Loucy (cell line): ENCODE data around the gene SNRNP40.

ENCODE experiments used
- H2AFZ ChIP-seq: fragments of 200-600 bp; sonication (generic); 2 replicates; pipeline ENCODE4 v1.6.0; 2016; ENCODE audit warnings: antibody characterized with exemption, mild to moderate bottlenecking, low read length, moderate library complexity
- H3F3A ChIP-seq: fragments of 200-600 bp; 2 replicates; pipeline ENCODE4 v1.6.0; 2016; ENCODE audit warnings: antibody characterized with exemption, low read depth, mild to moderate bottlenecking
- H3K27me3 ChIP-seq: fragments of 200-600 bp; sonication (generic); 2 replicates; pipeline ENCODE4 v1.6.1; 2014; ENCODE audit warnings: low read length, mild to moderate bottlenecking; ENCODE audit not compliant: insufficient read depth, poor library complexity, severe bottlenecking
- H3K36me3 ChIP-seq: fragments of 200-600 bp; sonication (generic); 2 replicates; pipeline ENCODE4 v1.6.1; 2016; ENCODE audit warnings: low read length; ENCODE audit not compliant: insufficient read depth
- H3K4me1 ChIP-seq: fragments of 200-600 bp; sonication (generic); 2 replicates; pipeline ENCODE4 v1.5.1; 2014; ENCODE audit warnings: low read length, mild to moderate bottlenecking; ENCODE audit not compliant: insufficient read depth, poor library complexity, severe bottlenecking
- H3K4me2 ChIP-seq: fragments of 200-600 bp; sonication (generic); 2 replicates; pipeline ENCODE4 v1.6.0; 2014; ENCODE audit warnings: antibody characterized with exemption, low read length, low read depth, mild to moderate bottlenecking; ENCODE audit not compliant: poor library complexity, severe bottlenecking
- H3K4me3 ChIP-seq: fragments of 200-600 bp; sonication (generic); 2 replicates; pipeline ENCODE4 v1.5.1; 2014; ENCODE audit warnings: low read length, mild to moderate bottlenecking, mixed read lengths; ENCODE audit not compliant: poor library complexity, severe bottlenecking
- H3K79me2 ChIP-seq: fragments of 200-600 bp; sonication (generic); 2 replicates; pipeline ENCODE4 v1.6.1; 2014; ENCODE audit warnings: low read length; ENCODE audit not compliant: insufficient read depth
- H3K9ac ChIP-seq: fragments of 200-600 bp; sonication (generic); 2 replicates; pipeline ENCODE4 v1.6.0; 2014; ENCODE audit warnings: mild to moderate bottlenecking, low read depth, low read length, moderate library complexity; ENCODE audit not compliant: poor library complexity, severe bottlenecking
- H3K9me2 ChIP-seq: fragments of 200-600 bp; sonication (generic); replicated peaks from 2 replicates; pipeline ENCODE4 v1.6.1; 2016; ENCODE audit warnings: low read depth, low read length, mixed read lengths
- H3K9me3 ChIP-seq: fragments of 200-600 bp; sonication (generic); 2 replicates; pipeline ENCODE4 v1.6.1; 2014; ENCODE audit warnings: mild to moderate bottlenecking, antibody characterized with exemption, low read length, low read depth; ENCODE audit not compliant: insufficient read depth
- H4K20me1 ChIP-seq: fragments of 200-600 bp; sonication (generic); 2 replicates; pipeline ENCODE4 v1.6.0; 2014; ENCODE audit warnings: antibody characterized with exemption, low read length, mild to moderate bottlenecking; ENCODE audit not compliant: insufficient read depth, poor library complexity, severe bottlenecking
- EZH2phosphoT487 ChIP-seq: fragments of 200-600 bp; IDR thresholded peaks from 2 replicates; pipeline ENCODE4 v1.6.1; 2018; ENCODE audit warnings: antibody characterized with exemption, mild to moderate bottlenecking, moderate library complexity, borderline replicate concordance
- TF ChIP-seq, protein P1 (sequence below): fragments of 200-600 bp; sonication (generic); conservative IDR thresholded peaks from 2 replicates; pipeline ENCODE4 v1.5.1; 2014; ENCODE audit warnings: mild to moderate bottlenecking, antibody characterized with exemption, low read length

Gene SNRNP40

DNA sequence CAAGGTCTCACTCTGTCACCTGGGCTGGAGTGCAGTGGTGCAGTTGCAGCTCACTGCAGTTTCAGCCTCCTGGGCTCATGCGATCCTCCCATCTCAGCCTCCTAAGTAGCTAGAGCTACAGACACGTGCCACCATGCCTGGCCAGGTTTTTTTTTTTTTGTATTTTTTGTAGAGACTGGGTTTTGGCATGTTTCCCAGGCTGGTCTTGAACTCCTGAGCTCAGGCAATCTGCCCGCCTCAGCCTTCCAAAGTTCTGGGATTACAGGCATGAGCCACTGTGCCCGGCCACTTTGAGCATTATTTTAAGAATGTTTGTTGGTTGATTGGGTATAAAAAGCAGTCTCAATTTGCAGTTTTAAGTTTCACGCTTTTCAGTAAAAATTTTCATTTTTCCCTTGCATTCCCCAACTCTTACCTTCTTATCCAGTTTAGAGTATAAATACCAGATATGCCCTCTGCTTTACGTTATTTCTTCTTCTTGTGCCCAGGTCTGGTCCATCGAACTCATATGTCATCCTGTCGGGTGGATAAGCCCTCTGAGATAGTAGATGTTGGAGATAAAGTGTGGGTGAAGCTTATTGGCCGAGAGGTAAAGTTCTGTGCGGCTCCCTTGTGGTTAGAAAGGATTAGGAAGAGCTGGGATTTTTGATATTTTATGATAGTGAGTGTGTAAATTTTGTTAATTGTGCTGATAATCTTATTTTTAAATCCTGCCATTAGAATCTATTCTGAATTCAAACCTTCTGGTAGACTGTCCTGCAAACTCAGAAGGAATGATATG is 40.3 kb upstream of the SNRNP40 start:
- H2AFZ ChIP-seq, result no peak overlapping the region
- H3K79me2 ChIP-seq, result no peaks in the 10 kb centered on the region
- no peaks in the 10 kb centered on the region for H3K4me1 ChIP-seq
- H4K20me1 ChIP-seq, result no peaks in the 10 kb centered on the region
- no peak overlapping the region for H3K9ac ChIP-seq
- no peak overlapping the region for H3K4me2 ChIP-seq
- TF ChIP-seq, protein P1, sequence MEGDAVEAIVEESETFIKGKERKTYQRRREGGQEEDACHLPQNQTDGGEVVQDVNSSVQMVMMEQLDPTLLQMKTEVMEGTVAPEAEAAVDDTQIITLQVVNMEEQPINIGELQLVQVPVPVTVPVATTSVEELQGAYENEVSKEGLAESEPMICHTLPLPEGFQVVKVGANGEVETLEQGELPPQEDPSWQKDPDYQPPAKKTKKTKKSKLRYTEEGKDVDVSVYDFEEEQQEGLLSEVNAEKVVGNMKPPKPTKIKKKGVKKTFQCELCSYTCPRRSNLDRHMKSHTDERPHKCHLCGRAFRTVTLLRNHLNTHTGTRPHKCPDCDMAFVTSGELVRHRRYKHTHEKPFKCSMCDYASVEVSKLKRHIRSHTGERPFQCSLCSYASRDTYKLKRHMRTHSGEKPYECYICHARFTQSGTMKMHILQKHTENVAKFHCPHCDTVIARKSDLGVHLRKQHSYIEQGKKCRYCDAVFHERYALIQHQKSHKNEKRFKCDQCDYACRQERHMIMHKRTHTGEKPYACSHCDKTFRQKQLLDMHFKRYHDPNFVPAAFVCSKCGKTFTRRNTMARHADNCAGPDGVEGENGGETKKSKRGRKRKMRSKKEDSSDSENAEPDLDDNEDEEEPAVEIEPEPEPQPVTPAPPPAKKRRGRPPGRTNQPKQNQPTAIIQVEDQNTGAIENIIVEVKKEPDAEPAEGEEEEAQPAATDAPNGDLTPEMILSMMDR, result no peak
- no peak for TF ChIP-seq EZH2phosphoT487
- H3F3A ChIP-seq, result no peaks in the 10 kb centered on the region
- H3K4me3 ChIP-seq, result no peak overlapping the region
- H3K36me3 ChIP-seq, result peaks cover 8% of the 10 kb centered on the region; the same call in 1 of the 2 replicates
- H3K9me2 ChIP-seq, result no peaks in the 10 kb centered on the region
- no peaks in the 10 kb centered on the region for H3K9me3 ChIP-seq
- H3K27me3 ChIP-seq, result no peaks in the 10 kb centered on the region

DNA sequence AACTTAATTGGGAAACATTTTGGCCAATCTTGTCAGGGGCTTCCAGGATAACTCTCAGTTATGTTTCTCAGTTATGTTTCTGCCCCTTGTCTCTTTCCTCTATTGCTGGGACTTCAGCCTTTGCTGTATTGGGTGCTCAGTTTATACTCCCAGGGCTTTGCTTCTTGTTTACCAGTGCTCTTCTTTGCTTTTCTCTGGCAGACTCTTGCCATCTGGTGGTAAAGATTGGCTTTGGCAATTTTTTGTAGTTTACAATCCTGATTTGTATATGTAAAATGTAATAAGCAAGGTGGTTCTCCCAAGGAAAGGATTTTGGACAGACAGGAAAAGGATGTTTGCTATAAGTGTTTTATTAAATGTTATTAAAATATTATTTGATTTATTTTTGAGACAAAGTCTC is 38.4 kb upstream of the SNRNP40 start:
- H3K79me2 ChIP-seq, result no peaks in the 10 kb centered on the region
- H3K27me3 ChIP-seq, result no peaks in the 10 kb centered on the region
- H3F3A ChIP-seq, result no peaks in the 10 kb centered on the region
- no peaks in the 10 kb centered on the region for H4K20me1 ChIP-seq
- no peaks in the 10 kb centered on the region for H3K4me1 ChIP-seq
- TF ChIP-seq, protein P1, result peak; percentile 73
- TF ChIP-seq EZH2phosphoT487, result no peak
- no peak overlapping the region for H3K9ac ChIP-seq
- no peak overlapping the region for H3K4me2 ChIP-seq
- no peak overlapping the region for H3K4me3 ChIP-seq
- H3K36me3 ChIP-seq, result peaks cover 8% of the 10 kb centered on the region; the same call in 1 of the 2 replicates
- no peaks in the 10 kb centered on the region for H3K9me2 ChIP-seq
- no peak overlapping the region for H2AFZ ChIP-seq
- no peaks in the 10 kb centered on the region for H3K9me3 ChIP-seq

DNA sequence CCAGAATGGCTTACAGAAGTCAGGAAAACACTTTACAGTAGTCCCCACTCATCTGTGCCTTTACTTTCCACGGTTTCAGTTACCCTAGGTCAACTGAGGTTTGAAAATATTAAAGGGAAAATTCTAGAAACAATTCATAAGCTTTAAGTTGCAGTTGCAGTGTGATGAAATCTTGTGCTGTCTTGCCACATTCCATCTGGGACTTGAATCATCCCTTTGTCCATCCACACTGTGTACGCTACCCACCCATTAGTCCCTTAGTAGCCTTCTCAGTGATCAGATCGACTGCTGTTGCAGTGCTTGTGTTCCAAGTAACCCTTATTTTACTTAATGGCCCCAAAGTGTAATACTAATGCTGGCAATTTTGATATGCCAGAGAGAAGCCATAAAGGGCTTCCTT is 30.8 kb upstream of the SNRNP40 start:
- Histone ChIP-seq H3K36me3 (no peaks in the 10 kb centered on the region; the same call in 1 of the 2 replicates), H4K20me1 (no peaks in the 10 kb centered on the region), H3K4me2 (no peak overlapping the region), H3F3A (no peaks in the 10 kb centered on the region), H3K9ac (no peak overlapping the region), H3K79me2 (no peaks in the 10 kb centered on the region), H3K27me3 (no peaks in the 10 kb centered on the region), H3K9me3 (no peaks in the 10 kb centered on the region), H3K9me2 (no peaks in the 10 kb centered on the region), H2AFZ (no peak overlapping the region), H3K4me1 (no peaks in the 10 kb centered on the region), H3K4me3 (no peak overlapping the region)
- TF ChIP-seq, protein P1, result no peak
- TF ChIP-seq EZH2phosphoT487, result no peak
